Keratinocyte (primary cell): ENCODE measurements around the gene ATG9B. TPM values are rescaled to one million over a fixed set of nuclear protein-coding genes. Genes with fewer than 3 reads are reported as not detected.

ENCODE experiments used
- DNase-seq: peaks from one replicate; pipeline ENCODE4 v3.0.0-alpha.2; 2011; ENCODE audit warnings: low read depth, missing footprints, low spot score
- FAIRE-seq: peaks from 2 replicates; lab custom pipeline; 2011; peaks lifted over from hg19 to GRCh38; lab: Jason Lieb, UNC
- H2AFZ ChIP-seq: 2 replicates; pipeline ENCODE4 v1.6.0; 2012; ENCODE audit warnings: low read length, control low read depth, inconsistent platforms; ENCODE audit not compliant: control insufficient read depth
- H3K27ac ChIP-seq: 2 replicates; pipeline ENCODE4 v1.5.1; 2011; ENCODE audit warnings: low read length; ENCODE audit not compliant: control insufficient read depth, insufficient read depth
- H3K27me3 ChIP-seq: 3 replicates; pipeline ENCODE4 v1.6.0; 2011; ENCODE audit warnings: low read length; ENCODE audit not compliant: control insufficient read depth, insufficient read depth; ENCODE audit errors: extremely low read depth
- H3K36me3 ChIP-seq, 2 experiments: 2 replicates in 1 of 2; 3 replicates in 1 of 2; pipeline ENCODE4 v1.5.1; 2011; ENCODE audit warnings: low read length in 2 of 2, mild to moderate bottlenecking in 1 of 2; ENCODE audit not compliant: control insufficient read depth in 2 of 2, insufficient read depth in 2 of 2; ENCODE audit errors: extremely low read depth in 1 of 2
- H3K4me1 ChIP-seq: 3 replicates; pipeline ENCODE4 v1.5.1; 2011; ENCODE audit warnings: low read length; ENCODE audit not compliant: control insufficient read depth, insufficient read depth; ENCODE audit errors: extremely low read depth
- H3K4me2 ChIP-seq: 3 replicates; pipeline ENCODE4 v1.6.0; 2011; ENCODE audit warnings: low read depth, low read length; ENCODE audit not compliant: control insufficient read depth, insufficient read depth; ENCODE audit errors: extremely low read depth
- H3K4me3 ChIP-seq, 3 experiments: fragments of 200-600 bp in 1 of 3; sonication (generic) in 1 of 3; 2 replicates in 2 of 3; 3 replicates in 1 of 3; pipeline ENCODE4 v1.5.1; 2011 to 2016; ENCODE audit warnings: low read length in 3 of 3, mild to moderate bottlenecking in 3 of 3, control low read depth in 2 of 3, inconsistent platforms in 1 of 3, low read depth in 1 of 3, mixed read lengths in 1 of 3, mixed run types in 1 of 3, moderate library complexity in 1 of 3; ENCODE audit not compliant: control insufficient read depth in 2 of 3, insufficient read depth in 2 of 3; ENCODE audit errors: extremely low read depth in 1 of 3
- H3K79me2 ChIP-seq: 2 replicates; pipeline ENCODE4 v1.6.0; 2012; ENCODE audit warnings: low read length; ENCODE audit not compliant: control insufficient read depth, insufficient read depth
- H3K9ac ChIP-seq: 3 replicates; pipeline ENCODE4 v1.6.0; 2011; ENCODE audit warnings: low read length; ENCODE audit not compliant: control insufficient read depth, insufficient read depth; ENCODE audit errors: extremely low read depth
- H3K9me1 ChIP-seq: 3 replicates; pipeline ENCODE4 v1.6.0; 2011; ENCODE audit warnings: low read length; ENCODE audit not compliant: control insufficient read depth, insufficient read depth; ENCODE audit errors: extremely low read depth
- H3K9me3 ChIP-seq: 2 replicates; pipeline ENCODE4 v1.5.1; 2012; ENCODE audit warnings: low read depth, low read length; ENCODE audit not compliant: control insufficient read depth
- H4K20me1 ChIP-seq: 3 replicates; pipeline ENCODE4 v1.6.0; 2011; ENCODE audit warnings: low read length; ENCODE audit not compliant: control insufficient read depth, insufficient read depth; ENCODE audit errors: extremely low read depth
- CTCF ChIP-seq, 3 experiments: IDR thresholded peaks in 1 of 3; conservative IDR thresholded peaks in 1 of 3; optimal IDR thresholded peaks in 1 of 3; 2 replicates in 2 of 3; 3 replicates in 1 of 3; pipeline versions ENCODE3 to v1.5.1; 2011; ENCODE audit warnings: low read length in 3 of 3, mild to moderate bottlenecking in 3 of 3, moderate library complexity in 2 of 3, control low read depth in 1 of 3, inconsistent platforms in 1 of 3; ENCODE audit not compliant: insufficient read depth in 2 of 3; ENCODE audit errors: extremely low read depth in 1 of 3
- EZH2 ChIP-seq: IDR thresholded peaks from one replicate; pipeline ENCODE4 v1.6.1; 2012; ENCODE audit warnings: inconsistent platforms, mild to moderate bottlenecking, low read length, moderate library complexity
- dilution Hi-C: fragments of 300-500 bp; cut with MboI; formaldehyde crosslinking; loops from one replicate; pipeline ENCODE4 v1.7.0; 2020; ENCODE audit warnings: low sequenced_read_pairs; ENCODE audit not compliant: extremely low pct_ligation_motif_present
- polyA plus RNA-seq, 5 experiments: library from polyadenylated mRNA; depleted of rRNA in 3 of 5; stranded (reverse) in 3 of 5; stranded (forward) in 1 of 5; unstranded in 1 of 5; fragments of >200 nt; gene quantifications; 1 replicate in 1 of 5; 2 replicates in 3 of 5; 3 replicates in 1 of 5; pipeline versions ENCODE4 v1.2.1 to v1.2.3, GENCODE V29; 2011 to 2012; ENCODE audit warnings: missing spikeins in 2 of 5, low read depth in 1 of 5, low replicate concordance in 1 of 5

ATG9B gene
- polyA plus RNA-seq, 1 donor (not counting 4 experiments of a cell fraction or from before 2014, with no cell fraction given): 0.12 TPM

GRCh38 chr7:151015967-151016366 lies 8.3 kb downstream of the ATG9B start:
- no peak overlapping the region for H3K4me2 ChIP-seq
- H3K79me2 ChIP-seq: no peaks in the 10 kb centered on the region
- peaks cover 60% of the 10 kb centered on the region for H3K27me3 ChIP-seq
- no peaks in the 10 kb centered on the region for H4K20me1 ChIP-seq
- no peak overlapping the region for H2AFZ ChIP-seq
- H3K9me1 ChIP-seq: no peaks in the 10 kb centered on the region
- DNase-seq: no peak
- FAIRE-seq: no peak
- no peaks in the 10 kb centered on the region for H3K36me3 ChIP-seq
- dilution Hi-C loops: no loop called here
- no peak overlapping the region for H3K4me3 ChIP-seq
- TF ChIP-seq CTCF (optimal IDR thresholded peaks at IDR 0.05 in 1 of 3, IDR thresholded peaks at IDR 0.05 in 1 of 3, conservative IDR thresholded peaks at IDR 0.05 in 1 of 3; ENCODE audit: extremely low read depth in 1 of 3, insufficient read depth in 2 of 3, low read length in 3 of 3): no peak
- no peaks in the 10 kb centered on the region for H3K9me3 ChIP-seq
- no peak overlapping the region for H3K27ac ChIP-seq
- no peak overlapping the region for H3K9ac ChIP-seq
- H3K4me1 ChIP-seq: peaks cover 8% of the 10 kb centered on the region

- dilution Hi-C loops: no loop called here
- TF ChIP-seq CTCF (optimal IDR thresholded peaks at IDR 0.05 in 1 of 3, IDR thresholded peaks at IDR 0.05 in 1 of 3, conservative IDR thresholded peaks at IDR 0.05 in 1 of 3; ENCODE audit: extremely low read depth in 1 of 3, insufficient read depth in 2 of 3, low read length in 3 of 3) (no peak), EZH2 (no peak)
- peaks cover 59% of the 10 kb centered on the region for H3K27me3 ChIP-seq
Observed at GRCh38 chr7:151014950-151015349, 9.3 kb downstream of the ATG9B start.

More at GRCh38 chr7:151014950-151015349, 9.3 kb downstream of the ATG9B start:
- H3K9me1 ChIP-seq: no peaks in the 10 kb centered on the region
- DNase-seq (no peak), FAIRE-seq (no peak)
- H3K79me2 ChIP-seq: no peaks in the 10 kb centered on the region
- no peak overlapping the region for H3K4me2 ChIP-seq
- H4K20me1 ChIP-seq: no peaks in the 10 kb centered on the region
- H3K4me3 ChIP-seq: no peak overlapping the region
- H3K27ac ChIP-seq: no peak overlapping the region
- H2AFZ ChIP-seq: no peak overlapping the region
- no peaks in the 10 kb centered on the region for H3K9me3 ChIP-seq
- no peak overlapping the region for H3K9ac ChIP-seq
- H3K4me1 ChIP-seq: peaks cover 12% of the 10 kb centered on the region
- no peaks in the 10 kb centered on the region for H3K36me3 ChIP-seq
